Activated CD8-positive, alpha-beta memory T cell treated with anti-CD3 and anti-CD28 coated beads for 36 hours (primary cell): ENCODE measurements around the gene TBC1D10A. TPM values are rescaled to one million over a fixed set of nuclear protein-coding genes. Genes with fewer than 3 reads are reported as not detected.

Source experiments
- CTCF ChIA-PET: fragments of 350-600 bp; sonication (Branson Sonifier 250); formaldehyde crosslinking; loops from one replicate; lab custom pipeline; 2021; ENCODE audit warnings: antibody characterized with exemption; lab: Charles Lee
- POLR2A ChIA-PET: fragments of 350-600 bp; sonication (Branson Sonifier 250); formaldehyde crosslinking; loops from one replicate; lab custom pipeline; 2021; ENCODE audit warnings: antibody characterized with exemption; lab: Charles Lee
- total RNA-seq, 2 experiments: library from RNA; stranded (reverse); gene quantifications; one replicate each; pipeline ENCODE4 v1.2.3, GENCODE V29; 2021

Gene TBC1D10A
- total RNA-seq, 2 experiments from 2014 or later: 12.8 to 13.0 TPM

DNA sequence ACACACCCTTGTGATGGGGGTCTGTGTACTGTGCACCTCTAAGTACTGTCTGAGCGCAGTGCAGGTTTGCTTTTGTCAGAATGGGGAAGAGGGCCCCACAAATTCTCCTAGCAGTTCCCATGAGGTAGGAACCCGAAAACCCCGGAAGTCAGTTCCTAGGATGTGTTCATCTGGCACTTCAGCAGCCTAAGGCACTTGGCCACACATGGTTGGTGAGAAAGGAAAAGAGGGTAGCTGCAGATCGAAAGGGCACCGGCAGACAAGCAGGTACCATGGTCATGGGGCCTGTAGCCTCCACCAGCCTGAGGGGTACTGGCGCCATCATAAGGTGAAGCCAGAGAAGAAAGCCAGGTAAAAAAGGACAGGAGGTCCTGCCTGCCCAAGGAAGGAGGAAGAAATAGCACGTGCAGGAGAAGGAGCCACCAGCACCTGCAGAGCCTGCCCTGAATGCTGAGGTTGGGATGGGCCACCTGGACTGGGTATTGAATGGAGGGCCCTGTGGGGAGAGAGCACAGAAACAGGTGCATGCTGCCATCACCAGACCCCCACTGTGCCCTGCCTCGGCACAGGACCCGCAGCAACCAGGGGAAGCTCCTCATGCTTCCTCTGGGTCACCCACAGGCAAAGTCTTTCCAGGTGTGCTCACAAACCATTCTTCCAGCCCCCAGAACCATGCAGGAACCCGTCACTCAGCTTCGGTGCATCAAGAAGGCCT is 29.3 kb downstream of the TBC1D10A start:
- POLR2A ChIA-PET: no interaction called here

DNA sequence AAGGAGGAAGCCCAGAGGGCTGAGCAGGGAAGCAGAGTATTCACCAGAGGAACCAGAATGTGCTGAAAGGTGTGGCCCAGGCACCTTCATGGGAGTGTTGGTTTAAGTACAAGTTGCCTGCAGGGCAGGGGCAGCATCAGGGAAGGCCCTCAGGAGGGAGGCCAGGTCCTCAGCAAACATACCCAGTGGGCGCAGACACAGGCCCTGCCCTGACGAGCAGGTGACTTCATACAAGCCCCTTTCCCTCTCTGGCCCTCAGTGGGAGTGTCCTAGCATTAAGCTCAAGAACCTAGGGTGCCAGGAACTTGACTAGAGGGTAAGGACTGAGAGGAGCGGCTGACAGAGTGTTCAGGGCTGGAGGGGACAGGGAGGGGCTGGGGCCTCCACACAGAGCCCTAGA is 29.9 kb downstream of the TBC1D10A start:
- ChIA-PET POLR2A (no interaction called here), CTCF (interaction anchor here (0.6 to 1.6 kb wide), 3 partner anchors 9 to 168 kb away, joined by 3 to 6 read pairs (median 4); no protein-coding TSS in a partner anchor)

More for the DNA sequence above, 29.3 kb downstream of the TBC1D10A start:
- CTCF ChIA-PET: interaction anchor here (0.6 to 1.7 kb wide), 3 partner anchors 9 to 169 kb away, joined by 4 to 7 read pairs (median 4); no protein-coding TSS in a partner anchor

GRCh38 chr22:30296324-30296723 is 30.4 kb downstream of the TBC1D10A start:
- ChIA-PET CTCF (interaction anchor here (0.9 to 1.6 kb wide), 2 partner anchors 9 to 130 kb away, joined by 3 to 6 read pairs; no protein-coding TSS in a partner anchor), POLR2A (no interaction called here)

- CTCF ChIA-PET: interaction anchor here (1.6 to 12.9 kb wide), 2 partner anchors 8 to 92 kb away, joined by 6 to 214 read pairs; partner anchors contain the start of gene RNF215
Measured at GRCh38 chr22:30295576-30295975, 31.2 kb downstream of the TBC1D10A start.

DNA sequence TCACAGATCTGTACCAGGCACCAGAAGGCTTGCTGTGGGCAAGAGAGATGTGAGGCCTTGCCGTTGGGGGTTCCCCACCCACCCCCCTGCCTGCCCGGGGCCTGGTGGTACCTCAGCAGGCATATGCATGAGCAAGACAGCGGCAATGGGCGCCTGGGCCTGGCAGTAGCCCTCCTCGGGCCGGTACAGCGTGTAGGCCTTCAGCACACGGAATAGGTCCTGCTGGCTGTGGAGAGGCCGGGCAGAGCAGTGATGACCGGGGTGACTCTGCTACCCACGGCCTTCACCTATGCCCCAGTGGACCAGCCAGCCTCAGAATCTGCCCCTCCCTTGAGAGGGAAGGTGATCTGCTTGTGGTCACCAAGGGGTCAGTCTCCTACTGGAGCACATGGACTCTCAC is 31.9 kb downstream of the TBC1D10A start:
- CTCF ChIA-PET: interaction anchor here (1.5 to 12.9 kb wide), 2 partner anchors 24 to 93 kb away, joined by 4 to 214 read pairs; partner anchors contain the start of gene RNF215
- POLR2A ChIA-PET: no interaction called here

More at GRCh38 chr22:30295576-30295975, 31.2 kb downstream of the TBC1D10A start:
- POLR2A ChIA-PET: no interaction called here

DNA sequence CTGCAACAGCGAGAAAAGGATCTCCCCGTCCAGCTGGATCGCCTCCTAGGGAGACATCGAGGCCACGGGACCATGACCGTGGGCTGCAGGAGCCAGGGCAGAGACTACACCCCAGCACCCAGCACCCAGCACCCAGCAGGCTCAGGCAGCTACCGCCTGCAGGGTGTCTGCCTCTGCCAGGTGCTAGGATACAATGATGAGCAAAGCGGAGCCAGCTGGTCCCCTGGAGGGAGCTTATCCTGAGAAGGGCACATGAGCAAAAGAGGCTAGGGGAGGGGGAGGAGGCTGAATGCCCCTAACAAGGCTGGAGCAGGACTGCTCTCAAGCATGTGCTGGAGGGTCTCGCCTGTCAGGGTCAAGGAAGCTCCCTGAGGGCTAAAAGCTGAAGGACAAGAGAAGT is 32.7 kb downstream of the TBC1D10A start:
- CTCF ChIA-PET: interaction anchor here (1.5 to 12.9 kb wide), 2 partner anchors 23 to 94 kb away, joined by 4 to 214 read pairs; partner anchors contain the start of gene RNF215
- POLR2A ChIA-PET: no interaction called here

DNA sequence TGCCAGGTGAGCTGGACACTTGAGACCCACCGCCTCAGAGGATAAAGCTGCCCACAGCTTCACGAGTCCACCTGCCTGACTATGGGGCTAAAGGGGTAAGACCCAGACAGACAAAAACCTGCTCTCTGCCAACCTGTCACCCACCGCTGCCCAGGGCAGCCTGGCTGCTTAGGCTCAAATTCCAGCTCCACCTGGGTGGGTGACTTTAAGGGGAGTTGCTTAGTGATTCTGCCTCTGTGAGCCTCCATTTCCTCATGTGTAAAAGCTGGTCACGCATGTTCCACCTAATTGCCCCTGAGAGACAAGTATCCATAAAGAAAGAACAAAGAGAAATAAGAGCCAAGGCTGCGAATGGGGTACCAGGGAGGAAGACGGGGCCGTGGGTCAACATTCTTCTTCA is 33.7 kb downstream of the TBC1D10A start:
- ChIA-PET CTCF (interaction anchor here (12.9 kb wide), 1 partner anchor 95 kb away, joined by 214 read pairs; the partner anchor contains the start of gene RNF215), POLR2A (no interaction called here)

GRCh38 chr22:30292069-30292970 is 34.4 kb downstream of the TBC1D10A start:
- CTCF ChIA-PET: interaction anchor here (0.6 to 12.9 kb wide), 4 partner anchors 8 to 96 kb away, joined by 3 to 214 read pairs (median 4); partner anchors contain the start of genes RNF215 and TBC1D10A
- POLR2A ChIA-PET: no interaction called here

DNA sequence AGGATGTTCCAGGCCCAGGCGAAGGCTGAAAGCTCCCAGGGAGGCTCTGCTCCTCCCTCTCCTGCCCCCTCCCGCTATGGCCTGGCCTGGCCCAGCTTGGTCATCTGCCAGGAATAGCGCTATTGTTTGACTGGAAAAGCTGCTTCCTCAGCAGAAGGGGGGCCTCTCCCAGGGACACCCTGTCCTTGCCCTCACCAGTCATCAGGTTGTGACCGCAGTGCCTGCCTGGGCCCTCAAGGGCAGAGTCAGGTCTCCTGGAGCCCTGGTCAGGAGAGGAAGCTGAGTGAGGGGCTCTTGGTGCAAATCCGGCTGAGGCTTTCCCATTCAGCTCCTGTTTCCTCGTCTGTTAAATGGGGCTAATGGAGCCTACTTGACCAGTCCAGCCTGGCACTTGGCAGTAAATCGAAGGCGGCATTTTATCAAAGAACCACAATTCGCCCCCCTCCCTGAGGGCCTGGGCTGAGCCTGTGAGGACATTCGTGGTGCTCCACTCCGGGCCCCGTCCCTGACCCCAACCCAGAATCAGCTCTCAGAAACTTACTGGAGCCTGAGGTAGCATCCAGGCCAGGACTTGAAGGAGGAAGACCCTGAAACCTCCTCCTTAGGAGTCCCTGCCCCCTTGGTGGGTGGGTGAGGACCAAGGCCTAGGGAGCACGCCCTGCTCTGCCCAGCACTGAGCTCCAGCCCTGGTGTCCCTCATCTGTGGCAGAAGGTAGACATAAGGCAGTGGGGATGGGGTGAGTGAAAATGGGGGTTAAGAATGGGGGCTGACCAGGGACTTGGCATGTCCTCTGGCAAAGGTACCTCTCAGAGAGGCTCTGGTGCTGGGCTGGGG is 35.5 kb downstream of the TBC1D10A start:
- POLR2A ChIA-PET: interaction anchor here (1.6 to 2.3 kb wide), 2 partner anchors 35 to 65 kb away, joined by 5 to 9 read pairs; partner anchors contain the start of genes CCDC157, SF3A1 and TBC1D10A
- CTCF ChIA-PET: interaction anchor here (0.7 to 12.9 kb wide), 8 partner anchors 10 to 135 kb away, joined by 3 to 214 read pairs (median 3); partner anchors contain the start of genes RNF215 and TBC1D10A

GRCh38 chr22:30290342-30291057 is 36.2 kb downstream of the TBC1D10A start:
- CTCF ChIA-PET: interaction anchor here (0.7 to 12.9 kb wide), 10 partner anchors 11 to 136 kb away, joined by 3 to 214 read pairs (median 4); partner anchors contain the start of genes RNF215, SEC14L2 and TBC1D10A
- POLR2A ChIA-PET: interaction anchor here (0.6 to 2.3 kb wide), 4 partner anchors 36 to 135 kb away, joined by 4 to 9 read pairs (median 4); partner anchors contain the start of genes CCDC157, MTFP1, SF3A1 and TBC1D10A

GRCh38 chr22:30289980-30290313 is 36.8 kb downstream of the TBC1D10A start:
- ChIA-PET CTCF (interaction anchor here (1.0 to 12.9 kb wide), 9 partner anchors 12 to 173 kb away, joined by 3 to 214 read pairs (median 16); partner anchors contain the start of genes RNF215, SEC14L2 and TBC1D10A), POLR2A (interaction anchor here (0.6 to 2.6 kb wide), 5 partner anchors 36 to 136 kb away, joined by 4 to 10 read pairs (median 5); partner anchors contain the start of genes CCDC157, MTFP1, SF3A1 and TBC1D10A)

DNA sequence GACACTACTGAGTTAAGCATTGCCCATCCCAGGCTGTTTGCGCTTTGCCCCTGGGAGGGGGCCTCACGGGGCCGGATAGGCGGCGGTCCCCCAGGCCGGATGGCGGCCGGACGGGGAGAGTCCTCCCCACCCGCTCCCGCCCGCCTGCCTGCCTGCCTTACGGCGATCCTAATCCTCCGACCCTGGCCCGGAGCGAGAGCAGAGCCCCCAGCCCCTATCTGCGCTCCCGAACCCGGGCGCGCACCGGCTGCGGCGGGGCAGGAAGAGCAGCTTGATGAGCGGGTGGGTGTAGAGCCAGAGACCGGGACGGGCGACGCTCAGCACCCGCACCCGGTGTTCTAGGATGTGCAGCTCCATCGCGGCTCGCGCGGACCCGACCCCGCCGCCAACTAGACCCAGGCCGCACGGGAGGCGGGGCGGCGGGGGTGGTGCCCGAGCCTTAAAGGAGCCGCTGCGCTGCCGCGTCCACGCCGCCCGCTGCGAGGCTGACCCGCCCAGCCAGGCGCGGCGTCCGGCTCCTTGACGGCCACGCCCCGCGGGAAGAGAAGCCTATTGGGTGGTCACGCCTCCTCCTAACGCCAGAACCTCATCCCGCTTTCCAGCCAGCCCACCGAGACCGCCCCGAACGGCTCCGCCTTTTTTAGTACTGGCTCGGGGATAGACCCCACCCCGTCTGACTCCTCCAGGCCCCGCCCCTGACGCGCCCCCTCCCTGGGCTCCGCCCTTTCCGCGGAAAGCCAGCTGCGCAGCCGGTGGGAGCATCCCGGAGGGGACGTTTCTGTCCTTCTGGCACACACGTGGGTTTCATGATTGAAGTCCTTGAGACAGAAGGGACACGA is 37.4 kb downstream of the TBC1D10A start, which contains the start of gene CASTOR1:
TSS of gene CASTOR1 (minus strand) at position 365 of the 839 bp plus-strand sequence. CDS start at position 357, 8 bp downstream.
- POLR2A ChIA-PET: interaction anchor here (0.6 to 2.6 kb wide), 7 partner anchors 21 to 136 kb away, joined by 3 to 10 read pairs (median 4); partner anchors contain the start of genes CCDC157, MTFP1, SF3A1 and TBC1D10A
- CTCF ChIA-PET: interaction anchor here (0.7 to 12.9 kb wide), 23 partner anchors 12 to 200 kb away, joined by 3 to 214 read pairs (median 11); partner anchors contain the start of genes CCDC157, LIF, MTFP1 and OSM

GRCh38 chr22:30288419-30289140 is 38.2 kb downstream of the TBC1D10A start:
- ChIA-PET CTCF (interaction anchor here (0.7 to 12.9 kb wide), 43 partner anchors 8 to 206 kb away, joined by 3 to 214 read pairs (median 7); partner anchors contain the start of genes CCDC157, LIF, MTFP1 and OSM), POLR2A (interaction anchor here (0.6 to 2.6 kb wide), 7 partner anchors 22 to 353 kb away, joined by 3 to 10 read pairs (median 7); partner anchors contain the start of genes RNF215 and TBC1D10A)

GRCh38 chr22:30287648-30288418 is 38.9 kb downstream of the TBC1D10A start:
- POLR2A ChIA-PET: interaction anchor here (0.6 to 2.6 kb wide), 4 partner anchors 25 to 353 kb away, joined by 5 to 10 read pairs (median 8); partner anchors contain the start of gene RNF215

More at GRCh38 chr22:30287648-30288418, 38.9 kb downstream of the TBC1D10A start:
- CTCF ChIA-PET: interaction anchor here (0.7 to 12.9 kb wide), 43 partner anchors 8 to 206 kb away, joined by 3 to 214 read pairs (median 7); partner anchors contain the start of genes CCDC157, LIF, MTFP1 and OSM
